Nucleus accumbens (tissue), 56 donors: ENCODE data around the gene NAALADL1.
"Not testable (repeated sequence)": the region's sequence is repeated elsewhere in the genome, so short reads cannot be mapped to it uniquely, and the experiment has no call there.

Experiments used
- DNase-seq, 56 donors: peaks; one replicate each; lab custom pipeline; 2025; lab: John Stamatoyannopoulos, UW

Gene NAALADL1

GRCh38 chr11:65017937-65018336, 40.4 kb downstream of the NAALADL1 start:
- no peak for DNase-seq

GRCh38 chr11:65016705-65017104, 41.6 kb downstream of the NAALADL1 start:
- no peak for DNase-seq

- peak in 5 of 56 donors; percentile 30 to 53 (median 40) for DNase-seq
Measured at GRCh38 chr11:65014726-65015227, 43.6 kb downstream of the NAALADL1 start.

- DNase-seq: peak; percentile 27 to 95 (median 87)
Measured at GRCh38 chr11:65013888-65014725, 44.2 kb downstream of the NAALADL1 start, which contains the start of gene ARL2. TSS of gene ARL2 (plus strand) at chr11:65014160. CDS start at chr11:65014208, 48 bp downstream.

GRCh38 chr11:65013130-65013887, 45.0 kb downstream of the NAALADL1 start:
- DNase-seq: peak; percentile 49 to 92 (median 82)

GRCh38 chr11:65008873-65009272, 49.5 kb downstream of the NAALADL1 start:
- DNase-seq: no peak

- DNase-seq: peak in 2 of 56 donors; percentile 0 to 10
Measured at GRCh38 chr11:65008016-65008415, 50.3 kb downstream of the NAALADL1 start.

- not testable (repeated sequence) for DNase-seq
Measured at GRCh38 chr11:65003968-65004367, 54.4 kb downstream of the NAALADL1 start.

- DNase-seq: no peak
Measured at GRCh38 chr11:65003282-65003681, 55.1 kb downstream of the NAALADL1 start.

- no peak for DNase-seq
Measured at GRCh38 chr11:65002706-65003105, 55.6 kb downstream of the NAALADL1 start.

GRCh38 chr11:64999478-64999877, 58.9 kb downstream of the NAALADL1 start:
- DNase-seq: no peak

- DNase-seq: no peak
Measured at GRCh38 chr11:64998690-64999431, 59.5 kb downstream of the NAALADL1 start.

- DNase-seq: no peak
Measured at GRCh38 chr11:64998141-64998540, 60.2 kb downstream of the NAALADL1 start.

GRCh38 chr11:64996710-64997380, 61.5 kb downstream of the NAALADL1 start, which contains the start of gene BATF2:
TSS of gene BATF2 (minus strand) at chr11:64996971. CDS start at chr11:64996914, 57 bp downstream.
- peak in 46 of 56 donors; percentile 2 to 78 (median 35) for DNase-seq

- no peak for DNase-seq
Measured at GRCh38 chr11:64996327-64996709, 62.0 kb downstream of the NAALADL1 start.
